ENCODE results near the gene CYP51A1.
"Not testable (repeated sequence)": the region's sequence is repeated elsewhere in the genome, so short reads cannot be mapped to it uniquely, and the experiment has no call there.

Gene CYP51A1

GRCh38 chr7:92119213-92119759 lies 15.0 kb downstream of the CYP51A1 start (continued):
- TF ChIP-seq CREB5 (CRISPR knock-in tag; IDR thresholded peaks at IDR 0.05; ENCODE audit: low read depth): no peak
- TF ChIP-seq BACH2 (CRISPR knock-in tag; IDR thresholded peaks at IDR 0.05; ENCODE audit: borderline replicate concordance): no peak
- no peak for TF ChIP-seq ISL1 (CRISPR knock-in tag; IDR thresholded peaks at IDR 0.05)
- no peak for TF ChIP-seq OSR1 (CRISPR knock-in tag; IDR thresholded peaks at IDR 0.05)
- no peak for TF ChIP-seq ZC3H10 (CRISPR knock-in tag; IDR thresholded peaks at IDR 0.05)
- no peak for TF ChIP-seq TCF4 (CRISPR knock-in tag; IDR thresholded peaks at IDR 0.05; ENCODE audit: borderline replicate concordance)
- no peak for TF ChIP-seq ZNF8 (CRISPR knock-in tag; IDR thresholded peaks at IDR 0.05)
- TF ChIP-seq CSRNP3 (CRISPR knock-in tag; IDR thresholded peaks at IDR 0.05): no peak
- no peak for TF ChIP-seq ZNF565 (CRISPR knock-in tag; conservative IDR thresholded peaks at IDR 0.05; ENCODE audit: low read depth)
- TF ChIP-seq GLIS3 (CRISPR knock-in tag; IDR thresholded peaks at IDR 0.05): no peak
- no peak for TF ChIP-seq RARB (CRISPR knock-in tag; IDR thresholded peaks at IDR 0.05)

GRCh38 chr7:92116949-92117348 lies 17.3 kb downstream of the CYP51A1 start:
- TF ChIP-seq ESRRG (CRISPR knock-in tag; IDR thresholded peaks at IDR 0.05): no peak
- ATAC-seq: no peak

GRCh38 chr7:92115821-92116220 lies 18.5 kb downstream of the CYP51A1 start:
- no peak for ATAC-seq
- TF ChIP-seq ZFP3 (CRISPR knock-in tag; IDR thresholded peaks at IDR 0.05) (no peak), TCF4 (CRISPR knock-in tag; IDR thresholded peaks at IDR 0.05; ENCODE audit: borderline replicate concordance) (no peak), ZNF8 (CRISPR knock-in tag; IDR thresholded peaks at IDR 0.05) (no peak), POU6F1 (CRISPR knock-in tag; IDR thresholded peaks at IDR 0.05; ENCODE audit: borderline replicate concordance, low read depth) (no peak)

GRCh38 chr7:92110857-92111256 lies 23.4 kb downstream of the CYP51A1 start:
- ATAC-seq: no peak
- TF ChIP-seq ISL1 (CRISPR knock-in tag; IDR thresholded peaks at IDR 0.05): no peak
- no peak for TF ChIP-seq ZNF70 (CRISPR knock-in tag; IDR thresholded peaks at IDR 0.05)
- no peak for TF ChIP-seq PATZ1 (CRISPR knock-in tag; IDR thresholded peaks at IDR 0.05; ENCODE audit: borderline replicate concordance)
- TF ChIP-seq ESRRG (CRISPR knock-in tag; IDR thresholded peaks at IDR 0.05): no peak
- TF ChIP-seq POU6F1 (CRISPR knock-in tag; IDR thresholded peaks at IDR 0.05; ENCODE audit: borderline replicate concordance, low read depth): no peak
- no peak for TF ChIP-seq TOX (CRISPR knock-in tag; IDR thresholded peaks at IDR 0.05; ENCODE audit: borderline replicate concordance)
- no peak for TF ChIP-seq GLIS3 (CRISPR knock-in tag; IDR thresholded peaks at IDR 0.05)

GRCh38 chr7:92108821-92109220 lies 25.5 kb downstream of the CYP51A1 start:
- TF ChIP-seq TOX (CRISPR knock-in tag; IDR thresholded peaks at IDR 0.05; ENCODE audit: borderline replicate concordance) (no peak), ZC3H10 (CRISPR knock-in tag; IDR thresholded peaks at IDR 0.05) (no peak), SNAI2 (CRISPR knock-in tag; IDR thresholded peaks at IDR 0.05) (no peak), PPARA (CRISPR knock-in tag; IDR thresholded peaks at IDR 0.05; ENCODE audit: borderline replicate concordance) (no peak), ZNF565 (CRISPR knock-in tag; conservative IDR thresholded peaks at IDR 0.05; ENCODE audit: low read depth) (no peak), ESRRG (CRISPR knock-in tag; IDR thresholded peaks at IDR 0.05) (no peak)
- ATAC-seq: no peak

GRCh38 chr7:92102862-92103261 lies 31.4 kb downstream of the CYP51A1 start:
- not testable (repeated sequence) for ATAC-seq

All from SK-N-SH treated with all-trans-retinoic acid at 6 μM for 48 hours (cell line).